ENCODE measurements around the gene SLC30A9. TPM values are rescaled to one million over a fixed set of nuclear protein-coding genes. Genes with fewer than 3 reads are reported as not detected.

Gene SLC30A9
- total and polyA plus RNA-seq, 2 of the 13 experiments (the other 11 are each of a cell fraction or from before 2014, with no cell fraction given), result 27.5 to 72.8 TPM

GRCh38 chr4:41969671-41970070, 20.7 kb upstream of the SLC30A9 start:
- peaks cover 5% of the 10 kb centered on the region for H3K9me3 ChIP-seq (ENCODE audit: low read length)
- no peak for TF ChIP-seq PAXIP1 (CRISPR knock-in tag; conservative IDR thresholded peaks at IDR 0.05)
- TF ChIP-seq ZNF891 (CRISPR knock-in tag; IDR thresholded peaks at IDR 0.05), result no peak
- TF ChIP-seq ZNF800 (CRISPR knock-in tag; IDR thresholded peaks at IDR 0.05), result no peak
- TF ChIP-seq HMGXB4 (CRISPR knock-in tag; IDR thresholded peaks at IDR 0.05; ENCODE audit: borderline replicate concordance in 1 of 2, low read depth in 1 of 2), result no peak
- FAIRE-seq (no peak), ATAC-seq (no peak), DNase-seq (ENCODE audit: low spot score) (no peak)
- no peak overlapping the region for H3K4me2 ChIP-seq (ENCODE audit: low read depth, low read length)
- CTCF ChIA-PET (ENCODE audit: low intra/inter-chr PET ratio, low total read pairs), result no interaction called here
- in situ Hi-C loops (cut with HindIII; ENCODE audit: extremely low pct_ligation_motif_present, low pct_unique_long_range_greater_than_20kb), result no loop called here
- POLR2A ChIA-PET, result no interaction called here
- no peak overlapping the region for H3K9ac ChIP-seq (ENCODE audit: insufficient read depth, low read depth, low read length)
- no peaks in the 10 kb centered on the region for H3K4me1 ChIP-seq (ENCODE audit: insufficient read depth, low read length)
- no TSS peak for BruUV-seq (replicated peaks)
- no peaks in the 10 kb centered on the region for H3K79me2 ChIP-seq (ENCODE audit: insufficient read depth, low read length)
- H4K20me1 ChIP-seq (ENCODE audit: insufficient read depth, low read length), result no peaks in the 10 kb centered on the region
- H3K36me3 ChIP-seq (replicated peaks in 1 of 2; ENCODE audit: control insufficient read depth in 1 of 2, insufficient read depth in 2 of 2, low read length in 2 of 2), result no peaks in the 10 kb centered on the region
- intact Hi-C loops (cut with micrococcal nuclease; ENCODE audit: unreplicated experiment), result no loop called here
- no peak overlapping the region for H2AFZ ChIP-seq (ENCODE audit: low read length)
- no peaks in the 10 kb centered on the region; a peak in 1 of 5 replicates for H3K27me3 ChIP-seq (ENCODE audit: control insufficient read depth in 1 of 2, insufficient read depth in 2 of 2, low read length in 2 of 2)
- no peak overlapping the region for H3K4me3 ChIP-seq (replicated peaks in 1 of 3; ENCODE audit: insufficient read depth in 1 of 3, low read depth in 2 of 3, low read length in 3 of 3)
- H3K27ac ChIP-seq (ENCODE audit: extremely low read length, insufficient read depth, low read length), result no peak overlapping the region

All from HepG2 (cell line).